DND-41 (cell line): ENCODE results near the gene SYNRG.

Experiments used
- CTCF ChIP-seq: IDR thresholded peaks from 2 replicates; pipeline ENCODE4 v1.5.1; 2012; ENCODE audit warnings: borderline replicate concordance, low read length, moderate library complexity, mild to moderate bottlenecking; ENCODE audit not compliant: poor library complexity, severe bottlenecking; ENCODE audit errors: extremely low read depth
- EZH2 ChIP-seq: IDR thresholded peaks from 3 replicates; pipeline ENCODE4 v1.6.1; 2012; ENCODE audit warnings: borderline replicate concordance, low read depth, mild to moderate bottlenecking, moderate library complexity, low read length, inconsistent platforms; ENCODE audit not compliant: severe bottlenecking

- TF ChIP-seq CTCF, result no peak
- no peak for TF ChIP-seq EZH2
These were observed 117.1 kb downstream of the SYNRG start for GRCh38 chr17:37492167-37492566.
